GM23338 (cell line): ENCODE measurements around the gene KRTAP12-4. TPM values are rescaled to one million over a fixed set of nuclear protein-coding genes. Genes with fewer than 3 reads are reported as not detected.

Experiments used
- ATAC-seq: fragments of 200-7000 bp; cut with Tn5 transposase; 3 replicates; pipeline ENCODE4 v1.9.1; 2020
- DNase-seq: peaks from one replicate; pipeline ENCODE4 v3.0.0-alpha.2; 2015; ENCODE audit warnings: low spot score
- H2AFZ ChIP-seq: fragments of 200-600 bp; sonication (generic); 2 replicates; pipeline ENCODE4 v1.8.0; 2016; ENCODE audit warnings: antibody characterized with exemption, mild to moderate bottlenecking, moderate library complexity
- H3F3A ChIP-seq: fragments of 200-600 bp; sonication (generic); replicated peaks from 2 replicates; pipeline ENCODE4 v1.8.0; 2017; ENCODE audit warnings: antibody characterized with exemption, mixed run types, low read depth
- H3K27ac ChIP-seq: fragments of 200-600 bp; sonication (generic); 2 replicates; pipeline ENCODE4 v1.6.1; 2016; ENCODE audit warnings: low read depth
- H3K27me3 ChIP-seq: fragments of 200-600 bp; sonication (generic); 2 replicates; pipeline ENCODE4 v1.8.0; 2016; ENCODE audit warnings: mild to moderate bottlenecking, mixed run types, moderate library complexity; ENCODE audit not compliant: insufficient read depth
- H3K36me3 ChIP-seq: fragments of 200-600 bp; sonication (generic); 2 replicates; pipeline ENCODE4 v1.8.0; 2016; ENCODE audit warnings: mild to moderate bottlenecking; ENCODE audit not compliant: insufficient read depth
- H3K4me1 ChIP-seq: fragments of 200-600 bp; sonication (generic); 2 replicates; pipeline ENCODE4 v1.8.0; 2016; ENCODE audit warnings: mild to moderate bottlenecking, moderate library complexity; ENCODE audit not compliant: insufficient read depth
- H3K4me2 ChIP-seq: fragments of 200-600 bp; sonication (generic); 2 replicates; pipeline ENCODE4 v1.7.1; 2017; ENCODE audit warnings: mixed run types
- H3K4me3 ChIP-seq: fragments of 200-600 bp; sonication (generic); 2 replicates; pipeline ENCODE4 v1.6.1; 2016; ENCODE audit warnings: mixed run types
- H3K79me2 ChIP-seq: fragments of 200-600 bp; sonication (generic); replicated peaks from 2 replicates; pipeline ENCODE4 v1.8.0; 2017; ENCODE audit warnings: mild to moderate bottlenecking; ENCODE audit not compliant: insufficient read depth
- H3K9me2 ChIP-seq: fragments of 200-600 bp; sonication (generic); 2 replicates; pipeline ENCODE4 v1.8.0; 2017; ENCODE audit not compliant: insufficient read depth
- H4K20me1 ChIP-seq: fragments of 200-600 bp; sonication (generic); replicated peaks from 2 replicates; pipeline ENCODE4 v1.8.0; 2017; ENCODE audit warnings: mild to moderate bottlenecking; ENCODE audit not compliant: insufficient read depth
- H3K27ac Mint-ChIP-seq: 2 replicates; pipeline ENCODE4 v1.8.0; 2020; ENCODE audit warnings: inconsistent platforms, mild to moderate bottlenecking, moderate library complexity, mixed read lengths
- H3K27me3 Mint-ChIP-seq: 3 replicates; pipeline ENCODE4 v1.8.0; 2022; ENCODE audit warnings: low read depth, mild to moderate bottlenecking, moderate library complexity, mixed read lengths, inconsistent platforms; ENCODE audit not compliant: insufficient read depth, poor library complexity
- H3K36me3 Mint-ChIP-seq: 3 replicates; pipeline ENCODE4 v1.8.0; 2021; ENCODE audit warnings: low read depth, mild to moderate bottlenecking, inconsistent platforms, moderate library complexity, mixed read lengths
- H3K4me1 Mint-ChIP-seq: 3 replicates; pipeline ENCODE4 v1.8.0; 2020; ENCODE audit warnings: mild to moderate bottlenecking, inconsistent platforms, mixed read lengths
- H3K4me3 Mint-ChIP-seq: 3 replicates; pipeline ENCODE4 v1.8.0; 2021; ENCODE audit warnings: moderate library complexity, mild to moderate bottlenecking, inconsistent platforms, mixed read lengths
- H3K9me3 Mint-ChIP-seq: 3 replicates; pipeline ENCODE4 v1.8.0; 2020; ENCODE audit warnings: moderate library complexity, mild to moderate bottlenecking, inconsistent platforms, mixed read lengths
- CREB1 ChIP-seq: fragments of 250-450 bp; sonication (Bioruptor Pico); IDR thresholded peaks from 2 replicates; pipeline ENCODE4 v1.5.0; 2020; ENCODE audit warnings: low read depth, mild to moderate bottlenecking, moderate library complexity
- EZH2phosphoT487 ChIP-seq: fragments of 200-600 bp; sonication (generic); IDR thresholded peaks from one replicate; pipeline ENCODE4 v1.8.1; 2018; ENCODE audit warnings: antibody characterized with exemption; ENCODE audit not compliant: unreplicated experiment
- POLR2AphosphoS5 ChIP-seq: IDR thresholded peaks from 2 replicates; pipeline ENCODE4 v1.6.1; 2016; ENCODE audit warnings: antibody characterized with exemption, low read depth
- ZNF114 ChIP-seq: fragments of 250-450 bp; sonication (Bioruptor Pico); IDR thresholded peaks from 2 replicates; pipeline ENCODE4 v1.5.0; 2020; ENCODE audit warnings: mild to moderate bottlenecking, moderate library complexity
- polyA plus RNA-seq: library from polyadenylated mRNA; unstranded; fragments of >200 nt; fragmentation: Nextera tagmentation; extraction: Ambion mirVana; gene quantifications from 2 replicates; pipeline ENCODE4 v1.2.1, GENCODE V29; 2016
- total RNA-seq: library from RNA; depleted of rRNA; stranded (reverse); fragments of >200 nt; shearing (Covaris generic); gene quantifications from 2 replicates; pipeline ENCODE4 v1.2.3, GENCODE V29; 2014
- TF ChIP-seq, protein P1 (sequence below): IDR thresholded peaks from 2 replicates; pipeline ENCODE4 v1.6.1; 2016; ENCODE audit warnings: antibody characterized with exemption
- TF ChIP-seq, protein P2 (sequence below): IDR thresholded peaks from one replicate; pipeline ENCODE4 v1.6.1; 2018; ENCODE audit warnings: antibody characterized with exemption; ENCODE audit not compliant: unreplicated experiment
- TF ChIP-seq, protein P3 (sequence below), 2 experiments: fragments of 200-600 bp in 1 of 2; sonication (generic) in 1 of 2; conservative IDR thresholded peaks; 2 replicates each; pipeline versions ENCODE4 v1.5.1 to v1.6.1; 2016 to 2017; ENCODE audit warnings: antibody characterized with exemption in 2 of 2, low read depth in 2 of 2, mild to moderate bottlenecking in 2 of 2, moderate library complexity in 1 of 2

The KRTAP12-4 gene
- total and polyA plus RNA-seq, 2 experiments from 2014 or later: not detected

DNA sequence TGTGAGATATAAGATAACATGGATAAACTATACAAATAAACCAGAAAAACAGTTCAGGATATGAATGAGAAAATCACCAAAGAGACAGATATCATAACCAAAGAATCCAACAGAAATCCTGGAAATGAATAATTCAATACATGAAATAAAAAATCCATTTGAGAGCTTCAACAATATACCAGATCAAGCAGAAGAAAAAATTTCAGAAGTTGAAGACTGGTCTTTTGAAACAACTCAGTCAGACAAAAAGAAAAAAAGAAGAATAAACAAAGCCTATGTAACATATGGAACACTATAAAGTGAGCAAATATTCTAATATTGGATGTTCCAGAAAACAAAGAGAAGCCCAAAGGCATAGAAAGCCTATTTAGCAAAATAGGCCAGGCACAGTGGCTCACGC, 17.5 kb upstream of the KRTAP12-4 start:
- no peak overlapping the region for H3K4me3 Mint-ChIP-seq
- H3K27ac ChIP-seq: no peak overlapping the region
- no peak overlapping the region for H3K27ac Mint-ChIP-seq
- H3K79me2 ChIP-seq: no peaks in the 10 kb centered on the region
- no peak overlapping the region for H3K4me2 ChIP-seq
- no peaks in the 10 kb centered on the region for H3F3A ChIP-seq
- H3K4me1 ChIP-seq: no peaks in the 10 kb centered on the region
- no peaks in the 10 kb centered on the region for H3K36me3 ChIP-seq
- no peaks in the 10 kb centered on the region for H3K27me3 ChIP-seq
- no peaks in the 10 kb centered on the region for H3K9me2 ChIP-seq
- H4K20me1 ChIP-seq: no peaks in the 10 kb centered on the region
- no peak overlapping the region for H2AFZ ChIP-seq
- H3K9me3 Mint-ChIP-seq: peaks cover 52% of the 10 kb centered on the region
- peaks cover under 1% of the 10 kb centered on the region for H3K27me3 Mint-ChIP-seq
- TF ChIP-seq EZH2phosphoT487 (no peak), ZNF114 (CRISPR knock-in tag) (no peak), CREB1 (no peak), POLR2AphosphoS5 (no peak)
- TF ChIP-seq, protein P1, sequence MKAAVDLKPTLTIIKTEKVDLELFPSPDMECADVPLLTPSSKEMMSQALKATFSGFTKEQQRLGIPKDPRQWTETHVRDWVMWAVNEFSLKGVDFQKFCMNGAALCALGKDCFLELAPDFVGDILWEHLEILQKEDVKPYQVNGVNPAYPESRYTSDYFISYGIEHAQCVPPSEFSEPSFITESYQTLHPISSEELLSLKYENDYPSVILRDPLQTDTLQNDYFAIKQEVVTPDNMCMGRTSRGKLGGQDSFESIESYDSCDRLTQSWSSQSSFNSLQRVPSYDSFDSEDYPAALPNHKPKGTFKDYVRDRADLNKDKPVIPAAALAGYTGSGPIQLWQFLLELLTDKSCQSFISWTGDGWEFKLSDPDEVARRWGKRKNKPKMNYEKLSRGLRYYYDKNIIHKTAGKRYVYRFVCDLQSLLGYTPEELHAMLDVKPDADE: no peak
- TF ChIP-seq, protein P2, sequence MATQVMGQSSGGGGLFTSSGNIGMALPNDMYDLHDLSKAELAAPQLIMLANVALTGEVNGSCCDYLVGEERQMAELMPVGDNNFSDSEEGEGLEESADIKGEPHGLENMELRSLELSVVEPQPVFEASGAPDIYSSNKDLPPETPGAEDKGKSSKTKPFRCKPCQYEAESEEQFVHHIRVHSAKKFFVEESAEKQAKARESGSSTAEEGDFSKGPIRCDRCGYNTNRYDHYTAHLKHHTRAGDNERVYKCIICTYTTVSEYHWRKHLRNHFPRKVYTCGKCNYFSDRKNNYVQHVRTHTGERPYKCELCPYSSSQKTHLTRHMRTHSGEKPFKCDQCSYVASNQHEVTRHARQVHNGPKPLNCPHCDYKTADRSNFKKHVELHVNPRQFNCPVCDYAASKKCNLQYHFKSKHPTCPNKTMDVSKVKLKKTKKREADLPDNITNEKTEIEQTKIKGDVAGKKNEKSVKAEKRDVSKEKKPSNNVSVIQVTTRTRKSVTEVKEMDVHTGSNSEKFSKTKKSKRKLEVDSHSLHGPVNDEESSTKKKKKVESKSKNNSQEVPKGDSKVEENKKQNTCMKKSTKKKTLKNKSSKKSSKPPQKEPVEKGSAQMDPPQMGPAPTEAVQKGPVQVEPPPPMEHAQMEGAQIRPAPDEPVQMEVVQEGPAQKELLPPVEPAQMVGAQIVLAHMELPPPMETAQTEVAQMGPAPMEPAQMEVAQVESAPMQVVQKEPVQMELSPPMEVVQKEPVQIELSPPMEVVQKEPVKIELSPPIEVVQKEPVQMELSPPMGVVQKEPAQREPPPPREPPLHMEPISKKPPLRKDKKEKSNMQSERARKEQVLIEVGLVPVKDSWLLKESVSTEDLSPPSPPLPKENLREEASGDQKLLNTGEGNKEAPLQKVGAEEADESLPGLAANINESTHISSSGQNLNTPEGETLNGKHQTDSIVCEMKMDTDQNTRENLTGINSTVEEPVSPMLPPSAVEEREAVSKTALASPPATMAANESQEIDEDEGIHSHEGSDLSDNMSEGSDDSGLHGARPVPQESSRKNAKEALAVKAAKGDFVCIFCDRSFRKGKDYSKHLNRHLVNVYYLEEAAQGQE: no peak
- TF ChIP-seq, protein P3, sequence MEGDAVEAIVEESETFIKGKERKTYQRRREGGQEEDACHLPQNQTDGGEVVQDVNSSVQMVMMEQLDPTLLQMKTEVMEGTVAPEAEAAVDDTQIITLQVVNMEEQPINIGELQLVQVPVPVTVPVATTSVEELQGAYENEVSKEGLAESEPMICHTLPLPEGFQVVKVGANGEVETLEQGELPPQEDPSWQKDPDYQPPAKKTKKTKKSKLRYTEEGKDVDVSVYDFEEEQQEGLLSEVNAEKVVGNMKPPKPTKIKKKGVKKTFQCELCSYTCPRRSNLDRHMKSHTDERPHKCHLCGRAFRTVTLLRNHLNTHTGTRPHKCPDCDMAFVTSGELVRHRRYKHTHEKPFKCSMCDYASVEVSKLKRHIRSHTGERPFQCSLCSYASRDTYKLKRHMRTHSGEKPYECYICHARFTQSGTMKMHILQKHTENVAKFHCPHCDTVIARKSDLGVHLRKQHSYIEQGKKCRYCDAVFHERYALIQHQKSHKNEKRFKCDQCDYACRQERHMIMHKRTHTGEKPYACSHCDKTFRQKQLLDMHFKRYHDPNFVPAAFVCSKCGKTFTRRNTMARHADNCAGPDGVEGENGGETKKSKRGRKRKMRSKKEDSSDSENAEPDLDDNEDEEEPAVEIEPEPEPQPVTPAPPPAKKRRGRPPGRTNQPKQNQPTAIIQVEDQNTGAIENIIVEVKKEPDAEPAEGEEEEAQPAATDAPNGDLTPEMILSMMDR (conservative IDR thresholded peaks at IDR 0.05; ENCODE audit: low read depth in 2 of 2): no peak
- ATAC-seq (no peak), DNase-seq (no peak)
- no peaks in the 10 kb centered on the region for H3K4me1 Mint-ChIP-seq
- H3K4me3 ChIP-seq: no peak overlapping the region
- H3K36me3 Mint-ChIP-seq: peaks cover 12% of the 10 kb centered on the region

DNA sequence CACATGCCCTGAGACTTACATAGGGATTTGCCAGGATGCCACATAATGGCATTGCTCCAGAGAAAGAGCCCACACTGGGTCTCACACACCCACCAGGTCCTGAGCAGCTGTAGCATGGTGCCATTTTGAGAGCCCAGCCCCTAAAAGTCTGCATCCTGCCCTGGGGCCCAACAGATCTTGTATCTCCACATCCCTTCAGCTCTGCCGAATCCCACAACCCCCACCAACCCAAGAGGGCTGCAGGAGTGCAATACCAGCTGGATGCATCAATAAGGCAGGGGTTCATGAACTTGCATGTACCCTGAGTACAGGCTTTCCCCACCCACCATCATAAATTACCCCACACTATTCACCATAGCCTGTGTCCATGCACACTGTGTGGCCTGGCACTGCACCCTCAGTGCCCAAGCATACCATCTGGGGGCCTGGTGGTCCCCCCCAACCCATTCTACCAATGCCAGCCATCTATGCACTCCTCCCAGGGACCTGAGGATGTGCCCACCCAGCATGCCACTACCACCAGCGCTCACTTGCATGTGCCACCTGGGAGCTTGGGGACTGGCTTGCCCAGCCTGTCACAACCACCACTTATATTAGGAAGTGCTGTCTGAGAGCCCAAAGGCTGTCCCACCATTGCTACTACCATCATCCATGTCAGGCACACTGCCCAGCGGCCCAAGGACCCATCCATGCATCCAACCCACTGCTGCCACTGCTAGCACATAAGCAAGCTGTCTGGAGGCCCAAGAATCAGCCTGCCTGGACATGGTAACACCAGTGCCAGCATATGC, 16.4 kb upstream of the KRTAP12-4 start:
- Histone ChIP-seq H3F3A (no peaks in the 10 kb centered on the region), H4K20me1 (no peaks in the 10 kb centered on the region), H3K4me3 (no peak overlapping the region), H3K27me3 (no peaks in the 10 kb centered on the region), H3K79me2 (no peaks in the 10 kb centered on the region), H3K36me3 (no peaks in the 10 kb centered on the region), H2AFZ (no peak overlapping the region), H3K27ac (no peak overlapping the region), H3K9me2 (no peaks in the 10 kb centered on the region), H3K4me2 (no peak overlapping the region), H3K4me1 (no peaks in the 10 kb centered on the region)
- H3K27ac Mint-ChIP-seq: no peak overlapping the region
- no peak for ATAC-seq
- DNase-seq: no peak
- H3K4me3 Mint-ChIP-seq: no peak overlapping the region
- H3K4me1 Mint-ChIP-seq: no peaks in the 10 kb centered on the region; the same call in 2 of the 3 replicates
- peaks cover 12% of the 10 kb centered on the region for H3K36me3 Mint-ChIP-seq
- H3K27me3 Mint-ChIP-seq: peaks cover 1% of the 10 kb centered on the region
- H3K9me3 Mint-ChIP-seq: peaks cover 52% of the 10 kb centered on the region
- TF ChIP-seq, protein P2: no peak
- TF ChIP-seq ZNF114 (CRISPR knock-in tag): no peak
